ENCODE data around the gene MARK3. TPM values are rescaled to one million over a fixed set of nuclear protein-coding genes. Genes with fewer than 3 reads are reported as not detected.

The MARK3 gene
- total RNA-seq, 4 donors from 2014 or later = 47.3 to 68.2 (median 58.8) TPM

- DNase-seq (ENCODE audit: low spot score in 2 of 2) = peak; percentile 72 to 95
- intact Hi-C loops (cut with DNase I; ENCODE audit: low total_unique reads) = no loop called here
Observed at GRCh38 chr14:103520657-103521437, 135.6 kb downstream of the MARK3 start.

GRCh38 chr14:103521438-103521950 is 136.3 kb downstream of the MARK3 start:
- intact Hi-C loops (cut with DNase I; ENCODE audit: low total_unique reads) = no loop called here
- no peak for DNase-seq (ENCODE audit: low spot score in 2 of 2)
- 0 to 2% methylated on average over 5 to 14 of the region's 77 CpGs for WGBS, 2 donors
- TF ChIP-seq POLR2A (IDR thresholded peaks at IDR 0.05) = no peak
- TF ChIP-seq CTCF (IDR thresholded peaks at IDR 0.05) = no peak
- peak overlapping the region; percentile 30 for H3K4me3 ChIP-seq (ENCODE audit: low read depth, poor library complexity, severe bottlenecking)

More at GRCh38 chr14:103520657-103521437, 135.6 kb downstream of the MARK3 start:
- 4 to 10% methylated on average over 24 to 36 of the region's 66 CpGs for WGBS, 2 donors
- peak overlapping the region; percentile 30 for H3K4me3 ChIP-seq (ENCODE audit: low read depth, poor library complexity, severe bottlenecking)
- TF ChIP-seq POLR2A (IDR thresholded peaks at IDR 0.05) (no peak), CTCF (IDR thresholded peaks at IDR 0.05) (no peak)

- peak in 1 of 2 donors; percentile 90 for DNase-seq (ENCODE audit: low spot score in 2 of 2)
- H3K4me3 ChIP-seq (ENCODE audit: low read depth, poor library complexity, severe bottlenecking) = peak overlapping the region; percentile 30
- WGBS, 2 donors = 1% methylated on average over 28 of the region's 74 CpGs; no CpG with 5 or more reads in 1 of the 2 donors
- TF ChIP-seq CTCF (IDR thresholded peaks at IDR 0.05) (no peak), POLR2A (IDR thresholded peaks at IDR 0.05) (no peak)
- intact Hi-C loops (cut with DNase I; ENCODE audit: low total_unique reads) = no loop called here
Observed at GRCh38 chr14:103521951-103522563, 136.8 kb downstream of the MARK3 start.

- intact Hi-C loops (cut with DNase I; ENCODE audit: low total_unique reads) = no loop called here
- peak in 1 of 2 donors; percentile 92 for DNase-seq (ENCODE audit: low spot score in 2 of 2)
- H3K4me3 ChIP-seq (ENCODE audit: low read depth, poor library complexity, severe bottlenecking) = peak within 1 kb of the TSS; percentile 30
- TF ChIP-seq POLR2A (IDR thresholded peaks at IDR 0.05) (no peak), CTCF (IDR thresholded peaks at IDR 0.05) (no peak)
- 4 to 11% methylated on average over 35 to 82 of the region's 107 CpGs for WGBS, 2 donors
Observed at GRCh38 chr14:103522649-103523574, 137.7 kb downstream of the MARK3 start, which contains the start of gene CKB. Gene CKB (minus strand): TSS chr14:103522830. CDS start chr14:103522493, 337 bp downstream.

- TF ChIP-seq POLR2A (IDR thresholded peaks at IDR 0.05) (no peak), CTCF (IDR thresholded peaks at IDR 0.05) (no peak)
- intact Hi-C loops (cut with DNase I; ENCODE audit: low total_unique reads) = no loop called here
- no peak overlapping the region for H3K4me3 ChIP-seq (ENCODE audit: low read depth, poor library complexity, severe bottlenecking)
- 52% methylated on average over 10 of the region's 10 CpGs for WGBS, 2 donors
- no peak for DNase-seq (ENCODE audit: low spot score in 2 of 2)
Observed at GRCh38 chr14:103523575-103523954, 138.3 kb downstream of the MARK3 start.

Measured in lower leg skin (tissue), 4 donors.